Ishikawa (cell line): ENCODE data around the gene BCL2A1.

Experiments used
- CEBPB ChIP-seq: IDR thresholded peaks from 2 replicates; pipeline ENCODE4 v1.6.1; 2012
- CREB1 ChIP-seq: IDR thresholded peaks from 2 replicates; pipeline ENCODE4 v1.6.1; 2012; ENCODE audit warnings: low read depth
- EGR1 ChIP-seq: IDR thresholded peaks from 2 replicates; pipeline ENCODE4 v1.6.1; 2012
- EP300 ChIP-seq: IDR thresholded peaks from 2 replicates; pipeline ENCODE4 v1.6.1; 2012; ENCODE audit warnings: borderline replicate concordance
- FOXM1 ChIP-seq: IDR thresholded peaks from 2 replicates; pipeline ENCODE4 v1.6.1; 2012; ENCODE audit warnings: low read depth, borderline replicate concordance
- NFIC ChIP-seq: IDR thresholded peaks from 2 replicates; pipeline ENCODE4 v1.6.1; 2012
- RAD21 ChIP-seq: IDR thresholded peaks from 2 replicates; pipeline ENCODE4 v1.6.1; 2012; ENCODE audit warnings: low read depth
- TAF1 ChIP-seq: IDR thresholded peaks from 2 replicates; pipeline ENCODE4 v1.6.1; 2012; ENCODE audit warnings: low read depth, mild to moderate bottlenecking
- TCF12 ChIP-seq: IDR thresholded peaks from 2 replicates; pipeline ENCODE4 v1.6.1; 2012; ENCODE audit warnings: low read depth
- TEAD4 ChIP-seq: IDR thresholded peaks from 2 replicates; pipeline ENCODE4 v1.6.1; 2012
- YY1 ChIP-seq: IDR thresholded peaks from 2 replicates; pipeline ENCODE4 v1.6.1; 2012; ENCODE audit warnings: low read depth
- ZBTB7A ChIP-seq: IDR thresholded peaks from 2 replicates; pipeline ENCODE4 v1.6.1; 2012; ENCODE audit warnings: low read depth
- TF ChIP-seq, protein P1 (sequence below): IDR thresholded peaks from 2 replicates; pipeline ENCODE4 v1.6.1; 2012
- TF ChIP-seq, protein P2 (sequence below): IDR thresholded peaks from 2 replicates; pipeline ENCODE4 v1.6.1; 2012
- TF ChIP-seq, protein P3 (sequence below): IDR thresholded peaks from 2 replicates; pipeline ENCODE4 v1.6.1; 2012; ENCODE audit warnings: low read depth, mild to moderate bottlenecking

The BCL2A1 gene

DNA sequence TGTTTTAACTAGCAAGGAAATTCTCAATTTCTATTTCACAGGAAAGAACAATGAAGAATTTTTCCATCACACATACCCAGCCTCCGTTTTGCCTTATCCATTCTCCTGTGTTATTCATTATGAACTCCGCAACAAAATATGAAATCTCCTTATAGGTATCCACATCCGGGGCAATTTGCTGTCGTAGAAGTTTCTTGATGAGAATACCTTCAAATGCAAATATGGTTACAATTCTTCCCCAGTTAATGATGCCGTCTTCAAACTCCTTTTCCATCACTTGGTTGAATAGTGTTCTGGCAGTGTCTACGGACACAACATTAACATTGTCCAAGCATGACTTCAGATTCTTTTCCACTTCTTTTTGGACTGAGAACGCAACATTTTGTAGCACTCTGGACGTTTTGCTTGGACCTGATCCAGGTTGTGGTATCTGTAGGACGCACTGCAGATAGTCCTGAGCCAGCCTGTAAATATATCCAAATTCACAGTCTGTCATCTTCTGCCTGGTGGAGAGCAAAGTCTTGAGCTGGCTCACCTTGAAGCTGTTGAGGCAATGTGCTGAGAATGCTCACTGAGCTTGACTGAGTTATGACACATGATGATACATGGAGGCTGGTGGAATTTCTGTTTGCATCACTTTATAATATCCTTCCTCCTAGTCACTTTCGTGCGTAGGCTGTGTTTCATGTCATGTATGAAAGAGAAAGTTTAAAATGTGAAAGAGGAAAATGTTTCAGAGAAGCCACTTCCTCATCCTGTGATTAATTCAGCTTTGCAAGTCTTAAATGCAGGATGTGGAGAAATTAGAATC is at the start of gene BCL2A1:
TSS of gene BCL2A1 (minus strand) at position 573 of the 811 bp plus-strand sequence. CDS start at position 496, 77 bp downstream.
- TF ChIP-seq, protein P1, sequence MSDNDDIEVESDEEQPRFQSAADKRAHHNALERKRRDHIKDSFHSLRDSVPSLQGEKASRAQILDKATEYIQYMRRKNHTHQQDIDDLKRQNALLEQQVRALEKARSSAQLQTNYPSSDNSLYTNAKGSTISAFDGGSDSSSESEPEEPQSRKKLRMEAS = no peak
- TF ChIP-seq, protein P2, sequence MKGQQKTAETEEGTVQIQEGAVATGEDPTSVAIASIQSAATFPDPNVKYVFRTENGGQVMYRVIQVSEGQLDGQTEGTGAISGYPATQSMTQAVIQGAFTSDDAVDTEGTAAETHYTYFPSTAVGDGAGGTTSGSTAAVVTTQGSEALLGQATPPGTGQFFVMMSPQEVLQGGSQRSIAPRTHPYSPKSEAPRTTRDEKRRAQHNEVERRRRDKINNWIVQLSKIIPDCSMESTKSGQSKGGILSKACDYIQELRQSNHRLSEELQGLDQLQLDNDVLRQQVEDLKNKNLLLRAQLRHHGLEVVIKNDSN = no peak
- TF ChIP-seq YY1 = no peak
- TF ChIP-seq ZBTB7A = no peak
- no peak for TF ChIP-seq NFIC
- TF ChIP-seq TCF12 = no peak
- TF ChIP-seq CREB1 = no peak
- no peak for TF ChIP-seq EP300
- TF ChIP-seq EGR1 = no peak
- TF ChIP-seq RAD21 = no peak
- no peak for TF ChIP-seq FOXM1

DNA sequence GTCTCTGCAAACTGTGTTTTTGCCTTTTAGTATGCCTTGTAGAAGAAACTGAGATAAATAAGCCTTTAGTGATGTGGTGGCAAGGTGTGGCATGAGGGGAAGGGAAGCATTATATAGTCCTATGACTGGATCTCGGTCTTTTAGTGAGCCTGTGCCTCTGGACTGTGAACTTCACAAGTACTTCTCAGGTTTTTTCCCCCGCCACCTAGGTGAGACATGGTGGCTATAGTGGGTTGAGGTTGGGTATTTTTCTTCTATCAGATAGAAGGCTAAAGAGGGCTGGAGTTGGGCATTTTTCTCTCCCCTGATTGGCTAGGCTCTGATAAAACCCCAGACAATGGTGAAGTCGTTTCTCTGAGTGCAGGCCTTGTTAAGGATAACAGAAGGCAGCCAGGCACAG is 49.7 kb upstream of the BCL2A1 start:
- TF ChIP-seq TEAD4 (no peak), CREB1 (no peak), EP300 (no peak), ZBTB7A (no peak), NFIC (no peak), TCF12 (no peak)
- TF ChIP-seq, protein P1 = no peak

DNA sequence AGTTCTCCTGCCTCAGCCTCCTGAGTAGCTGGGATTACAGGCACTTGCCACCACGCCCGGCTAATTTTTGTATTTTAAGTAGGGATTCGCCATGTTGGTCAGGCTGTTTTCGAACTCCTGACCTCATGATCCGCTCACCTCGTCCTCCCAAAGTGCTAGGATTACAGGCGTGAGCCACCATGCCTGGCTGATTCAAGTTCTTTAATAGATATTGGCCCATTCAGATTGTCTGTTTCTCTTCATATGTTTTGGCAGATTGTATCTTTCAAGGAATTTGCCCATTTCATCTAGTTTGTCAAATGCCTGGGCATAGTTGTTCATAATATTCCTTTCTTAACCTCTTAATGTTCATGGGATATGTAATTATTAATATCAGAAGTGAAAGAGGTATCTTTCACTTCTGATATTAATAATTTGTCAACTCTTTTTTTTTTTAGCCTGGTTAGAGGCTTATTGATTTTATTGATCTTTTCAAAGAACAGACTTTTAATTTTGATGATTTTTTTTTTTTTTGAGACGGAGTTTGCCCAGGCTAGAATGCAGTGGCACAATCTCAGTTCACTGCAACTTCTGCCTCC is 48.3 kb upstream of the BCL2A1 start:
- TF ChIP-seq ZBTB7A (no peak), NFIC (no peak), CREB1 (no peak), TEAD4 (no peak), RAD21 (no peak), FOXM1 (no peak), TAF1 (no peak), EGR1 (no peak), YY1 (no peak)
- TF ChIP-seq, protein P1 = no peak
- TF ChIP-seq, protein P2 = no peak
- TF ChIP-seq, protein P3, sequence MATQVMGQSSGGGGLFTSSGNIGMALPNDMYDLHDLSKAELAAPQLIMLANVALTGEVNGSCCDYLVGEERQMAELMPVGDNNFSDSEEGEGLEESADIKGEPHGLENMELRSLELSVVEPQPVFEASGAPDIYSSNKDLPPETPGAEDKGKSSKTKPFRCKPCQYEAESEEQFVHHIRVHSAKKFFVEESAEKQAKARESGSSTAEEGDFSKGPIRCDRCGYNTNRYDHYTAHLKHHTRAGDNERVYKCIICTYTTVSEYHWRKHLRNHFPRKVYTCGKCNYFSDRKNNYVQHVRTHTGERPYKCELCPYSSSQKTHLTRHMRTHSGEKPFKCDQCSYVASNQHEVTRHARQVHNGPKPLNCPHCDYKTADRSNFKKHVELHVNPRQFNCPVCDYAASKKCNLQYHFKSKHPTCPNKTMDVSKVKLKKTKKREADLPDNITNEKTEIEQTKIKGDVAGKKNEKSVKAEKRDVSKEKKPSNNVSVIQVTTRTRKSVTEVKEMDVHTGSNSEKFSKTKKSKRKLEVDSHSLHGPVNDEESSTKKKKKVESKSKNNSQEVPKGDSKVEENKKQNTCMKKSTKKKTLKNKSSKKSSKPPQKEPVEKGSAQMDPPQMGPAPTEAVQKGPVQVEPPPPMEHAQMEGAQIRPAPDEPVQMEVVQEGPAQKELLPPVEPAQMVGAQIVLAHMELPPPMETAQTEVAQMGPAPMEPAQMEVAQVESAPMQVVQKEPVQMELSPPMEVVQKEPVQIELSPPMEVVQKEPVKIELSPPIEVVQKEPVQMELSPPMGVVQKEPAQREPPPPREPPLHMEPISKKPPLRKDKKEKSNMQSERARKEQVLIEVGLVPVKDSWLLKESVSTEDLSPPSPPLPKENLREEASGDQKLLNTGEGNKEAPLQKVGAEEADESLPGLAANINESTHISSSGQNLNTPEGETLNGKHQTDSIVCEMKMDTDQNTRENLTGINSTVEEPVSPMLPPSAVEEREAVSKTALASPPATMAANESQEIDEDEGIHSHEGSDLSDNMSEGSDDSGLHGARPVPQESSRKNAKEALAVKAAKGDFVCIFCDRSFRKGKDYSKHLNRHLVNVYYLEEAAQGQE = no peak

DNA sequence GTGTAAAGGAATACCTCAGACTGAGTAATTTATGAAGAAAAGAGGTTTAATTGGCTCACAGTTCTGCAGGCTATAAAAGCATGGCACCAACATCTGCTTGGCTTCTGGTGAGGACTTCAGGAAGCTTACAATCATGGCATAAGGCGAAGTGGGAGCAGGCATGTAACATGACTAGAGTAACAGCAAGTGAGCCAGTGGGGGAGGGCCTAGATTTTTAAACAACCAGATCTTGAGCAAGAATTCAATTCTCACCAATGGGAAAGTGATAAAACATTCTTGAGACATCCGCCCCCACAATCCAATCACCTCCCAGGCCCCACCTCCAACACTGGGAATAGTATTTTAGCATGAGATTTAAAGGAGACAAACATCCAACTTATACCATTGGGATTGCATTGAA is 44.2 kb upstream of the BCL2A1 start:
- no peak for TF ChIP-seq CREB1
- TF ChIP-seq, protein P2 = no peak
- no peak for TF ChIP-seq RAD21
- no peak for TF ChIP-seq FOXM1
- no peak for TF ChIP-seq TCF12
- TF ChIP-seq, protein P3 = no peak
- TF ChIP-seq TEAD4 = no peak
- TF ChIP-seq EGR1 = no peak
- TF ChIP-seq ZBTB7A = no peak
- TF ChIP-seq EP300 = no peak
- no peak for TF ChIP-seq TAF1
- no peak for TF ChIP-seq CEBPB
- no peak for TF ChIP-seq NFIC
- TF ChIP-seq YY1 = no peak
- TF ChIP-seq, protein P1 = no peak
